Testis (tissue), 3 donors: ENCODE results near the gene PARVB. TPM values are rescaled to one million over a fixed set of nuclear protein-coding genes. Genes with fewer than 3 reads are reported as not detected.

Experiments
- DNase-seq: peaks from one replicate; pipeline ENCODE4 v3.0.0-alpha.2; 2019
- H3K27ac ChIP-seq, 2 donors: fragments of 200-600 bp; sonication (generic); one replicate each; pipeline ENCODE4 v1.5.1; 2019
- H3K27me3 ChIP-seq: fragments of 200-600 bp; sonication (generic); one replicate; pipeline ENCODE4 v1.5.1; 2019
- H3K36me3 ChIP-seq: fragments of 200-600 bp; sonication (generic); one replicate; pipeline ENCODE4 v1.5.1; 2017; ENCODE audit warnings: low read depth; ENCODE audit errors: missing control alignments
- H3K4me1 ChIP-seq: fragments of 200-600 bp; sonication (generic); one replicate; pipeline ENCODE4 v1.5.1; 2019
- H3K4me3 ChIP-seq, 2 donors: fragments of 200-600 bp; sonication (generic); one replicate each; pipeline ENCODE4 v1.5.1; 2017 to 2019
- H3K9me3 ChIP-seq: fragments of 200-600 bp; sonication (generic); one replicate; pipeline ENCODE4 v1.5.1; 2017
- POLR2A ChIP-seq: fragments of 450-650 bp; IDR thresholded peaks from one replicate; pipeline ENCODE4 v1.6.1; 2017; ENCODE audit warnings: antibody characterized with exemption, mild to moderate bottlenecking, moderate library complexity
- WGBS, 2 donors: methylation state at CpG; one replicate each; pipeline ENCODE4 v1.1.5; 2018; 5-methylcytosine and 5-hydroxymethylcytosine counted together
- intact Hi-C: fragments of 100-400 bp; cut with DNase I; formaldehyde crosslinking; loops from one replicate; pipeline ENCODE4 v1.15.1; 2023; ENCODE audit warnings: low total_unique reads
- polyA plus RNA-seq: library from polyadenylated mRNA; stranded (reverse); fragments of 350-450 nt; fragmentation: Illumina TruSeq; extraction: RNeasy Lipid Tissue Mini Kit (QIAGEN cat#74804); gene quantifications from one replicate; pipeline ENCODE4 v1.2.3, GENCODE V29; 2014; ENCODE audit warnings: low read depth, low replicate concordance; ENCODE audit not compliant: insufficient read depth
- total RNA-seq, 2 donors: library from RNA; depleted of rRNA; stranded (reverse); fragments of >200 nt; gene quantifications; one replicate each; pipeline ENCODE4 v1.2.3, GENCODE V29; 2016
- TF ChIP-seq, protein P1 (sequence below), 3 experiments: fragments of 450-650 bp in 2 of 3; fragments of 200-600 bp in 1 of 3; sonication (generic) in 1 of 3; IDR thresholded peaks; one replicate each; pipeline ENCODE4 v1.5.1; 2016 to 2019; ENCODE audit warnings: antibody characterized with exemption in 3 of 3, mild to moderate bottlenecking in 2 of 3, moderate library complexity in 1 of 3

PARVB gene
- total and polyA plus RNA-seq, 3 donors from 2014 or later: 11.6 to 27.5 (median 23.7) TPM

DNA sequence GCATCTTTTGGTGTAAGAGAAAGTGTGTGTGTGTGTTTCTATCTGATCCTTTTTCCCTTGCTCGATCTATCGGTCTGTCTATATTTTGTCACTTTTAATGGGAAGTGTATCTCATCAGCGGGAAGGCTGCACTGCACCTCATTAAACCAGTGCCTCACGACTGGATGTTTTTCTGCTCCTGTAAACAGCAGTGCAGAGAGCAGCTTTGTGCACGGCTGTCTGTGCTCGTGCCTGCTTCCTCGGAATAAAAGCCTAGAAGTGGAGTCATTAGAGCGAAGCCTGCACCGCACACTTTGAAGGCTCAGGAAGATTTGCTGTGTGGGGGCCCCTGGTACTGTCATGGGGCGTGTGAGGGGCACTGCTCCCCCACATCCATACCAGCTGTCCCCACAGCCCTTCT is 129.6 kb downstream of the PARVB start:
- intact Hi-C loops: no loop called here
- H3K4me3 ChIP-seq: no peak overlapping the region
- 85 to 87% methylated on average over 10 of the region's 10 CpGs for WGBS, 2 donors
- H3K36me3 ChIP-seq: no peaks in the 10 kb centered on the region
- DNase-seq: no peak
- H3K4me1 ChIP-seq: peaks cover 5% of the 10 kb centered on the region
- H3K27me3 ChIP-seq: no peaks in the 10 kb centered on the region
- H3K9me3 ChIP-seq: no peaks in the 10 kb centered on the region
- H3K27ac ChIP-seq: no peak overlapping the region
- TF ChIP-seq, protein P1, sequence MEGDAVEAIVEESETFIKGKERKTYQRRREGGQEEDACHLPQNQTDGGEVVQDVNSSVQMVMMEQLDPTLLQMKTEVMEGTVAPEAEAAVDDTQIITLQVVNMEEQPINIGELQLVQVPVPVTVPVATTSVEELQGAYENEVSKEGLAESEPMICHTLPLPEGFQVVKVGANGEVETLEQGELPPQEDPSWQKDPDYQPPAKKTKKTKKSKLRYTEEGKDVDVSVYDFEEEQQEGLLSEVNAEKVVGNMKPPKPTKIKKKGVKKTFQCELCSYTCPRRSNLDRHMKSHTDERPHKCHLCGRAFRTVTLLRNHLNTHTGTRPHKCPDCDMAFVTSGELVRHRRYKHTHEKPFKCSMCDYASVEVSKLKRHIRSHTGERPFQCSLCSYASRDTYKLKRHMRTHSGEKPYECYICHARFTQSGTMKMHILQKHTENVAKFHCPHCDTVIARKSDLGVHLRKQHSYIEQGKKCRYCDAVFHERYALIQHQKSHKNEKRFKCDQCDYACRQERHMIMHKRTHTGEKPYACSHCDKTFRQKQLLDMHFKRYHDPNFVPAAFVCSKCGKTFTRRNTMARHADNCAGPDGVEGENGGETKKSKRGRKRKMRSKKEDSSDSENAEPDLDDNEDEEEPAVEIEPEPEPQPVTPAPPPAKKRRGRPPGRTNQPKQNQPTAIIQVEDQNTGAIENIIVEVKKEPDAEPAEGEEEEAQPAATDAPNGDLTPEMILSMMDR (IDR thresholded peaks at IDR 0.05): no peak
- TF ChIP-seq POLR2A: no peak

DNA sequence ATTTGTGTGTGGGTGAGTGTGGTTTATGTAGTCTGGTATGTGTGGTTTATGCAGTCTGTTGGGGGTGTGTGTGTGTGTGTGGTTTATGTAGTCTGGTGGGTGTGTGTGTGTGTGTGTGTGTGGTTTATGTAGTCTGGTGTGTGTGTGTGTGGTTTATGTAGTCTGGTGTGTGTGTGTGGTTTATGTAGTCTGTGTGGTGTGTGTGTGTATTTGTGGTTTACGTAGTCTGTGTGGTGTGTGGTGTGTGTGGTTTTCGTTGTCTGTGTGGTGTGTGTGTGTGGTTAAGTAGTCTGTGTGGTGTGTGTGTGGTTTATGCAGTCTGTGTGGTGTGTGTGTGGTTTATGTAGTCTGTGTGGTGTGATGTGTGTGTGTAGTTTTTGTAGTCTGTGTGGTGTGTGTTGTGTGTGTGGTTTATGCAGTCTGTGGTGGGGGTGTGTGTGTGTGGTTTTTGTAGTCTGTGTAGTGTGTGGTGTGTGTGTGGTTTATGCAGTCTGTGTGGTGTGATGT is 130.4 kb downstream of the PARVB start:
- WGBS, 2 donors: 89 to 93% methylated on average over 2 of the region's 2 CpGs
- no peaks in the 10 kb centered on the region for H3K9me3 ChIP-seq
- intact Hi-C loops: no loop called here
- no peak overlapping the region for H3K4me3 ChIP-seq
- peaks cover 12% of the 10 kb centered on the region for H3K4me1 ChIP-seq
- no peak for DNase-seq
- no peaks in the 10 kb centered on the region for H3K36me3 ChIP-seq
- H3K27ac ChIP-seq: no peak overlapping the region
- TF ChIP-seq POLR2A: no peak
- TF ChIP-seq, protein P1 (IDR thresholded peaks at IDR 0.05): no peak
- no peaks in the 10 kb centered on the region for H3K27me3 ChIP-seq

DNA sequence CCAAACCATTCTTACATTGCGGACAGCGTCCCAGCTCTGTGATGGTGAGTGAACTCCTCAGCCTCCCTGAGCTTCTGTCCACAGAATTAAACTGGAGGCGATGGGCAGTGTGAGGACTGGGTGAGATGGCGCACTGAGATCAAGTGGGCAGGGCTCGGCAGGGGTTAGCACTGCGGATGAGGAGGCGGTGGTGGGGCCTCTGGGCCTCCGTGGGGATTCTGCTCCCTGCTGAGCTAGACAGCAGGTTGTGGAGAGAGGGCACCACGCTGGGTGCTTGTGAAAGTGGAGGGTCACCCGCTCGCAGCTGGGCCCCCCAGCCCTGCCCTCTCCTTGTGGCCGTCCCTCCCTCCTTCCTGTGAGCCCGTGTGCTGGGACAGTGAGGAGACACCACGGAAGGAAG is 131.0 kb downstream of the PARVB start:
- H3K27me3 ChIP-seq: no peaks in the 10 kb centered on the region
- H3K9me3 ChIP-seq: no peaks in the 10 kb centered on the region
- H3K27ac ChIP-seq: no peak overlapping the region
- TF ChIP-seq, protein P1 (IDR thresholded peaks at IDR 0.05): no peak
- no peak for TF ChIP-seq POLR2A
- 89 to 95% methylated on average over 14 of the region's 14 CpGs for WGBS, 2 donors
- H3K36me3 ChIP-seq: no peaks in the 10 kb centered on the region
- peaks cover 12% of the 10 kb centered on the region for H3K4me1 ChIP-seq
- intact Hi-C loops: no loop called here
- H3K4me3 ChIP-seq: no peak overlapping the region
- DNase-seq: no peak

DNA sequence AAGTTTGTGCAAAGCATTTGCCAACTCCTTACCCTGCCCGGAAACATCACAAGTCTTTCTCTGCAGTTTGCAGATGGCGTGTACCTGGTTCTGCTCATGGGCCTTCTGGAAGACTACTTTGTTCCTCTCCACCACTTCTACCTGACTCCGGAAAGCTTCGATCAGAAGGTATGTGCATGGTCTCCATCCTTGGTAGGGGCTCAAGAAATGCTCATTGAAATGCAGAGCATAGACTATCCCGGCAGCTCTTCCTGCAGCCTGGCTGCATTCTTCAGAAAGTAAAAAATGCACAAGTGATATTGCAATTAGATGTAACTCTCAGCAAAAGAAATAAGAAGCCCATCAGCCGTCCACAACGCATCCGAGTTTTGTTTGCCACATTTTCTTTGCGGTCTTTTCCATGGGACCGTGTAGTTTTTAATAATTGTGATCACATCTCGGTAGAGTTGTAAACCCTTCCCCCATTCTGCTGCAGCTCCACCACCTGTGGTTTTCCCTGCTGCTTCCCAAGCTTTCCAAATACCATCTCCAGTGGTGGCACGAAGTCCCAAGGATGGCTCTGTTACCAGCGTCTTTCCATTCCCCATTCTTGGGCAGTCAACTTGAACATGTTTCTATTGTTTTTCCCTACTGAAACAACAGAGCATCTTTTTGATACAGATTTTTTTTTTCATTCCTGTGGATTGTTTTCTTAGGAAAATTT is 134.0 kb downstream of the PARVB start:
- Histone ChIP-seq H3K27me3 (no peaks in the 10 kb centered on the region), H3K4me1 (peaks cover 15% of the 10 kb centered on the region), H3K9me3 (no peaks in the 10 kb centered on the region), H3K36me3 (no peaks in the 10 kb centered on the region), H3K4me3 (no peak overlapping the region), H3K27ac (no peak overlapping the region)
- WGBS, 2 donors: 95 to 96% methylated on average over 13 of the region's 13 CpGs
- TF ChIP-seq, protein P1 (IDR thresholded peaks at IDR 0.05): no peak
- TF ChIP-seq POLR2A: no peak
- no peak for DNase-seq
- intact Hi-C loops: no loop called here

DNA sequence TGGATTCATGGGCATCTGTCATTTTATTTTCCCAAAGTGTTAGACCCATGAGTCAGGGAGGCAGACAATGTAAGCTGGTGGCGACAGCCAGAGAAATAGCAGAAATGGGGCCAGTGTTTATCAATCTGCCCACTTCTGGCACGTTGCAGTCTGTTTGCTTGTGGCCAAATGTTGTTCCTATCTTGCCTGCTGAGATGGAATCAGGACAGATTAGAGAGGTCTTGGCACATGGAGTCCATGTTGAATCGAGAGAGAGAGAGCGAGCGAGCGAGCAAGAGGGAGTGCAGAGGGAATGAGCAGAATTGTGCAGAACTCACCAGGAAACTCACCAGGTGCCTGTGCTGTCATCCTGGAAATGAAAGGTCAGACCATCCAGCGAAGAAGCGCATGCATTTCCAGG is 134.7 kb downstream of the PARVB start:
- H3K9me3 ChIP-seq: no peaks in the 10 kb centered on the region
- DNase-seq: no peak
- H3K36me3 ChIP-seq: no peaks in the 10 kb centered on the region
- intact Hi-C loops: no loop called here
- no peaks in the 10 kb centered on the region for H3K27me3 ChIP-seq
- whole genome bisulfite sequencing, 2 donors: 69 to 72% methylated on average over 8 of the region's 8 CpGs
- no peak overlapping the region for H3K4me3 ChIP-seq
- H3K4me1 ChIP-seq: peaks cover 15% of the 10 kb centered on the region
- no peak for TF ChIP-seq POLR2A
- TF ChIP-seq, protein P1 (IDR thresholded peaks at IDR 0.05): no peak
- H3K27ac ChIP-seq: no peak overlapping the region
